HepG2 (cell line): ENCODE data around the gene HDAC10. TPM values are rescaled to one million over a fixed set of nuclear protein-coding genes. Genes with fewer than 3 reads are reported as not detected.

Experiments used
- ATAC-seq: fragments of 200-7000 bp; cut with Tn5 transposase; 3 replicates; pipeline ENCODE4 v1.9.1; 2020; ENCODE audit warnings: mild to moderate bottlenecking, moderate library complexity
- BruUV-seq: library from RNA; stranded (reverse); fragments of 400-500 nt; replicated peaks from 2 replicates; lab custom pipeline; 2021; lab: Mats Ljungman, UMichigan
- CTCF ChIA-PET: fragments of 300-600 bp; formaldehyde crosslinking; extraction: SDS; loops from one replicate; lab custom pipeline; 2021; ENCODE audit warnings: low total read pairs, inconsistent platforms, low intra/inter-chr PET ratio; lab: Yijun Ruan, JAX
- POLR2A ChIA-PET: fragments of 350-600 bp; sonication (Branson Sonifier 250); formaldehyde crosslinking; loops from one replicate; lab custom pipeline; 2020; ENCODE audit warnings: antibody characterized with exemption, inconsistent platforms; lab: Yijun Ruan, JAX
- DNase-seq: peaks from one replicate; pipeline ENCODE4 v3.0.0-alpha.2; 2015; ENCODE audit warnings: low spot score
- FAIRE-seq: peaks from 3 replicates; lab custom pipeline; 2011; peaks lifted over from hg19 to GRCh38; lab: Jason Lieb, UNC
- H2AFZ ChIP-seq: one replicate; pipeline ENCODE4 v1.6.1; 2011; ENCODE audit warnings: low read length, inconsistent platforms
- H3K27ac ChIP-seq: fragments of 300-600 bp; 3 replicates; pipeline ENCODE4 v1.8.0; 2011; ENCODE audit warnings: mixed run types, mild to moderate bottlenecking, mixed read lengths, low read length, inconsistent platforms; ENCODE audit not compliant: insufficient read depth; ENCODE audit errors: extremely low read length
- H3K27me3 ChIP-seq, 2 experiments: fragments of 200-600 bp in 1 of 2; 2 replicates in 1 of 2; 3 replicates in 1 of 2; pipeline versions ENCODE4 v1.6.0 to v1.8.0; 2011; ENCODE audit warnings: low read length in 2 of 2, mild to moderate bottlenecking in 2 of 2, moderate library complexity in 2 of 2, inconsistent platforms in 1 of 2; ENCODE audit not compliant: insufficient read depth in 2 of 2, control insufficient read depth in 1 of 2
- H3K36me3 ChIP-seq, 2 experiments: fragments of 200-600 bp in 1 of 2; replicated peaks in 1 of 2; 2 replicates in 1 of 2; 3 replicates in 1 of 2; pipeline versions ENCODE4 v1.5.1 to v1.8.0; 2011; ENCODE audit warnings: low read length in 2 of 2, inconsistent platforms in 1 of 2; ENCODE audit not compliant: insufficient read depth in 2 of 2, control insufficient read depth in 1 of 2
- H3K4me1 ChIP-seq: 2 replicates; pipeline ENCODE4 v1.5.1; 2012; ENCODE audit warnings: low read length, inconsistent platforms; ENCODE audit not compliant: insufficient read depth
- H3K4me2 ChIP-seq: 2 replicates; pipeline ENCODE4 v1.6.0; 2011; ENCODE audit warnings: low read depth, low read length, inconsistent platforms
- H3K4me3 ChIP-seq, 3 experiments: fragments of 200-600 bp in 1 of 3; sonication (generic), shearing (Covaris generic) in 1 of 3; replicated peaks in 1 of 3; 2 replicates each; pipeline ENCODE4 v1.5.1; 2011 to 2016; ENCODE audit warnings: low read length in 3 of 3, inconsistent platforms in 2 of 3, low read depth in 2 of 3, mild to moderate bottlenecking in 2 of 3, control low read depth in 1 of 3, mixed read lengths in 1 of 3; ENCODE audit not compliant: insufficient read depth in 1 of 3
- H3K79me2 ChIP-seq: one replicate; pipeline ENCODE4 v1.6.1; 2011; ENCODE audit warnings: low read length, inconsistent platforms; ENCODE audit not compliant: insufficient read depth
- H3K9ac ChIP-seq: 2 replicates; pipeline ENCODE4 v1.6.0; 2011; ENCODE audit warnings: mild to moderate bottlenecking, low read depth, low read length, inconsistent platforms; ENCODE audit not compliant: insufficient read depth
- H3K9me3 ChIP-seq: 2 replicates; pipeline ENCODE4 v1.5.1; 2012; ENCODE audit warnings: mild to moderate bottlenecking, low read length
- H4K20me1 ChIP-seq: 2 replicates; pipeline ENCODE4 v1.6.0; 2011; ENCODE audit warnings: inconsistent platforms, mild to moderate bottlenecking, low read length, moderate library complexity; ENCODE audit not compliant: insufficient read depth
- CTCF ChIP-seq: sonication (generic); formaldehyde crosslinking; IDR thresholded peaks from 2 replicates; pipeline ENCODE4 v1.5.0; 2020; ENCODE audit warnings: mild to moderate bottlenecking, missing genetic modification reagents, moderate library complexity
- PHF21A ChIP-seq: sonication (generic); formaldehyde crosslinking; IDR thresholded peaks from 2 replicates; pipeline ENCODE4 v1.5.0; 2020; ENCODE audit warnings: mild to moderate bottlenecking, missing genetic modification reagents
- ZNF792 ChIP-seq: IDR thresholded peaks from 2 replicates; pipeline ENCODE4 v1.6.1; 2016
- WGBS: methylation state at CpG from one replicate; pipeline ENCODE4 v1.1.6; 2017; ENCODE audit warnings: low lambda C conversion rate; 5-methylcytosine and 5-hydroxymethylcytosine counted together
- in situ Hi-C: cut with HindIII; loops from 2 replicates; pipeline ENCODE4 v1.10.0; 2017; ENCODE audit warnings: low pct_unique_long_range_greater_than_20kb; ENCODE audit not compliant: extremely low pct_ligation_motif_present
- intact Hi-C: fragments of 100-400 bp; cut with micrococcal nuclease; formaldehyde crosslinking; loops from one replicate; pipeline ENCODE4 v1.10.0; 2022; ENCODE audit not compliant: unreplicated experiment
- polyA plus RNA-seq, 8 experiments: library from polyadenylated mRNA; depleted of rRNA in 3 of 8; stranded (reverse) in 7 of 8; unstranded in 1 of 8; fragments of >200 nt; fragmentation: Illumina TruSeq in 4 of 8; extraction: Trizol in 4 of 8; gene quantifications; 2 replicates each; pipeline versions ENCODE4 v1.2.1 to v1.2.3, GENCODE V29; 2011 to 2016; ENCODE audit warnings: low read depth in 4 of 8, missing spikeins in 1 of 8, mixed read lengths in 1 of 8; ENCODE audit not compliant: insufficient read depth in 1 of 8
- total RNA-seq, 5 experiments: library from RNA; depleted of rRNA; stranded (reverse); fragments of >200 nt; fragmentation: Illumina TruSeq; extraction: Trizol; gene quantifications; 2 replicates each; pipeline ENCODE4 v1.2.3, GENCODE V29; 2016; ENCODE audit warnings: low read depth in 1 of 5

HDAC10 gene
- total and polyA plus RNA-seq, 2 of the 13 experiments (the other 11 are each of a cell fraction or from before 2014, with no cell fraction given), result 13.9 to 14.9 TPM

GRCh38 chr22:50221410-50222300 lies 29.4 kb downstream of the HDAC10 start:
- 95% methylated on average over 10 of the region's 19 CpGs for WGBS
- H3K4me2 ChIP-seq, result no peak overlapping the region
- H4K20me1 ChIP-seq, result no peaks in the 10 kb centered on the region
- H3K27ac ChIP-seq, result no peak overlapping the region
- no TSS peak for BruUV-seq
- no peaks in the 10 kb centered on the region for H3K79me2 ChIP-seq
- H3K4me1 ChIP-seq, result peaks cover 11% of the 10 kb centered on the region
- DNase-seq, result no peak
- TF ChIP-seq CTCF (CRISPR knock-in tag), result peak; percentile 47
- TF ChIP-seq PHF21A (CRISPR knock-in tag), result no peak
- no peak for TF ChIP-seq ZNF792 (CRISPR knock-in tag)
- TF ChIP-seq, all 625 proteins: peak for 1
- intact Hi-C loops, result no loop called here
- H3K9me3 ChIP-seq, result no peaks in the 10 kb centered on the region
- peaks cover 22 to 56% of the 10 kb centered on the region in 2 experiments; a peak in 4 of 5 replicates for H3K36me3 ChIP-seq
- H3K9ac ChIP-seq, result no peak overlapping the region
- ChIA-PET CTCF (no interaction called here), POLR2A (no interaction called here)
- in situ Hi-C loops, result no loop called here
- no peak for FAIRE-seq
- H3K4me3 ChIP-seq, result no peak overlapping the region
- no peaks in the 10 kb centered on the region for H3K27me3 ChIP-seq
- no peak for ATAC-seq
- H2AFZ ChIP-seq, result no peak overlapping the region
